Central memory CD4-positive, alpha-beta T cell (primary cell): ENCODE data around the gene MAGEB16.

ENCODE experiments used
- DNase-seq: peaks from one replicate; pipeline ENCODE4 v3.0.0; 2022
- total RNA-seq, 3 experiments: gene quantifications; one replicate each; lab custom pipeline; 2026; lab: John Stamatoyannopoulos, UW

MAGEB16 gene
- total RNA-seq, result 0 reads per million in 3 experiments

- no peak for DNase-seq
These were observed at the start of gene MAGEB16 for GRCh38 chrX:35798042-35798441. Gene MAGEB16, plus strand, starts transcription at chrX:35798342. Its CDS starts 3,855 bp downstream, at chrX:35802197.

- no peak for DNase-seq
These were observed 24.1 kb upstream of the MAGEB16 start for GRCh38 chrX:35773958-35774564.

- DNase-seq, result no peak
These were observed 13.1 kb upstream of the MAGEB16 start for GRCh38 chrX:35785075-35785474.

- no peak for DNase-seq
These were observed 11.9 kb upstream of the MAGEB16 start for GRCh38 chrX:35786271-35786670.

- DNase-seq, result no peak
These were observed 10.3 kb upstream of the MAGEB16 start for GRCh38 chrX:35787867-35788266.

- DNase-seq, result no peak
These were observed 2.3 kb downstream of the MAGEB16 start for GRCh38 chrX:35800474-35800873.

- DNase-seq, result no peak
These were observed 11.6 kb downstream of the MAGEB16 start for GRCh38 chrX:35809781-35810180.

GRCh38 chrX:35819241-35819640, 21.1 kb downstream of the MAGEB16 start:
- no peak for DNase-seq

- no peak for DNase-seq
These were observed 28.4 kb downstream of the MAGEB16 start for GRCh38 chrX:35826503-35826902.

- no peak for DNase-seq
These were observed 31.4 kb downstream of the MAGEB16 start for GRCh38 chrX:35829501-35829900.

- DNase-seq, result no peak
These were observed 43.7 kb downstream of the MAGEB16 start for GRCh38 chrX:35841872-35842271.

GRCh38 chrX:35842674-35843073, 44.5 kb downstream of the MAGEB16 start:
- no peak for DNase-seq

GRCh38 chrX:35847736-35848135, 49.6 kb downstream of the MAGEB16 start:
- no peak for DNase-seq
